Prostate gland (tissue), 2 donors: ENCODE data around the gene BAHD1. TPM values are rescaled to one million over a fixed set of nuclear protein-coding genes. Genes with fewer than 3 reads are reported as not detected.
A peak's percentile ranks its signal among the peaks of the same experiment; 100 is the strongest.

Experiments
- DNase-seq: peaks from one replicate; pipeline ENCODE4 v3.0.0-alpha.2; 2019; ENCODE audit warnings: low spot score
- H3K27ac ChIP-seq, 2 donors: fragments of 200-600 bp; sonication (generic); 2 replicates each; pipeline ENCODE4 v1.5.1; 2017 to 2019
- H3K27me3 ChIP-seq: fragments of 200-600 bp; sonication (generic); replicated peaks from 2 replicates; pipeline ENCODE4 v1.5.1; 2019; ENCODE audit not compliant: insufficient read depth
- H3K36me3 ChIP-seq, 2 donors: fragments of 200-600 bp; sonication (generic); 1 replicate in 1 of 2; 2 replicates in 1 of 2; pipeline versions ENCODE4 v1.5.1 to v1.8.1; 2017 to 2019
- H3K4me1 ChIP-seq: fragments of 200-600 bp; sonication (generic); replicated peaks from 2 replicates; pipeline ENCODE4 v1.5.1; 2019
- H3K4me3 ChIP-seq, 2 donors: fragments of 200-600 bp; sonication (generic); 2 replicates each; pipeline ENCODE4 v1.5.1; 2017 to 2019
- H3K9me3 ChIP-seq: fragments of 200-600 bp; sonication (generic); 2 replicates; pipeline ENCODE4 v1.5.1; 2017
- CTCF ChIP-seq, 4 experiments: fragments of 200-600 bp in 2 of 4; fragments of 450-650 bp in 2 of 4; sonication (generic) in 2 of 4; IDR thresholded peaks; 1 replicate in 3 of 4; 2 replicates in 1 of 4; pipeline ENCODE4 v1.5.1; 2016 to 2019; ENCODE audit warnings: antibody characterized with exemption in 4 of 4, mild to moderate bottlenecking in 2 of 4, moderate library complexity in 2 of 4
- POLR2A ChIP-seq: fragments of 450-650 bp; IDR thresholded peaks from one replicate; pipeline ENCODE4 v1.6.1; 2016; ENCODE audit warnings: antibody characterized with exemption, mild to moderate bottlenecking
- POLR2AphosphoS5 ChIP-seq: sonication (generic); formaldehyde crosslinking; IDR thresholded peaks from one replicate; pipeline ENCODE4 v1.6.1; 2017; ENCODE audit warnings: antibody characterized with exemption
- WGBS: methylation state at CpG from one replicate; pipeline ENCODE4 v1.1.5; 2018; 5-methylcytosine and 5-hydroxymethylcytosine counted together
- intact Hi-C: fragments of 100-400 bp; cut with DNase I; formaldehyde crosslinking; loops from one replicate; pipeline ENCODE4 v1.14.2; 2022
- total RNA-seq, 2 donors: library from RNA; depleted of rRNA; stranded (reverse); fragments of >200 nt; gene quantifications; one replicate each; pipeline ENCODE4 v1.1.0, GENCODE V29; 2016

Gene BAHD1
- total RNA-seq, 2 donors from 2014 or later: 17.0 to 39.4 TPM

DNA sequence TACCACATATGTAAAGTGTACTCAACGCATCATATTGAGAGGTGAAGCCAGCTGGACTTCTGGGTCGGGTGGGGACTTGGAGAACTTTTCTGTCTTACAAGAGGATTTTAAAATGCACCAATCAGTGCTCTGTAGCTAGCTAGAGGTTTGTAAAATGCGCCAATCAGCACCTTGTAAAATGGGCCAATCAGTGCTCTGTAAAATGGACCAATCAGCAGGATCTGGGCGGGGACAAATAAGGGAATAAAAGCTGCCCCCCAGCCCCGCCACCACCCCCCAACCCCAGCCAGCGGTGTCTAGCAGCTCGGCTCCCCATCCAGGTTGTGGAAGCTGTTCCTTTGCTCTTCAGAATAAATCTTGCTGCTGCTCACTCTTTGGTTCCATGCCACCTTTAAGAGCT is 41.4 kb upstream of the BAHD1 start:
- no peak for DNase-seq
- intact Hi-C loops: no loop called here
- 86% methylated on average over 7 of the region's 7 CpGs for WGBS

GRCh38 chr15:40405501-40406381 is 35.0 kb upstream of the BAHD1 start, which contains the start of gene IVD:
TSS of gene IVD (plus strand) at chr15:40405795. CDS start at chr15:40405828, 33 bp downstream.
- DNase-seq: peak; percentile 95
- TF ChIP-seq CTCF (IDR thresholded peaks at IDR 0.05) (peak in 1 of 4 experiments; percentile 5), POLR2AphosphoS5 (peak; percentile 94), POLR2A (no peak)

More for the DNA sequence above, 41.4 kb upstream of the BAHD1 start:
- Histone ChIP-seq H3K27ac (no peak overlapping the region), H3K27me3 (no peaks in the 10 kb centered on the region), H3K4me3 (no peak overlapping the region), H3K9me3 (no peaks in the 10 kb centered on the region), H3K4me1 (no peaks in the 10 kb centered on the region), H3K36me3 (no peaks in the 10 kb centered on the region)
- TF ChIP-seq POLR2A (no peak), CTCF (IDR thresholded peaks at IDR 0.05) (no peak)

DNA sequence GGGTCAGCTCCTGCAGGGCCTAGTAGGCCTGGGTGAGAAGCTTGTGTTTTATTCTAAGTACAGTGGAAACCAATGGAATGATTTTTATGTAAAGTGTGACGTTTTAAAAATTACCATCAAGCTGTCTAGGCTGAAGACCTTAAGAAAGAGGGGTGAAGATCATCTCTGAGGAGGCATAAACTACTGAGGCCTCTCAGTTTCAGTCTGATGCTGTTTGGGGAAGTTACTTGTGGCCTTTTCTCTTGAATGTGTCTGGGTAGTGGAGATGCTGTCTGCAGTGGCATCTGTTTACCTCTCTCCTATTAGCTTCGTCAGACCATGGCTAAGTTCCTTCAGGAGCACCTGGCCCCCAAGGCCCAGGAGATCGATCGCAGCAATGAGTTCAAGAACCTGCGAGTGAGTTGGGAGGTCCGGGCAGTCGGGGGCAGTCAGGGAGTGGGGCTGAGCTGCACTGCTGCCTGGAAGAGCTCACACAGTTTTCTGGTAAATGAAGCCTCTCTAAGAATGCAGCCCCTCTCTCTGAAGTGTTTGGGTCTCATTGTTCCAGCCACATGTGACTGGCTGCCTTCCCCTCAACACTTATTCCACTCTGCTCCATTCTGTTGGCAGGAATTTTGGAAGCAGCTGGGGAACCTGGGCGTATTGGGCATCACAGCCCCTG is 33.3 kb upstream of the BAHD1 start:
- Histone ChIP-seq H3K27ac (peak overlapping the region in 1 of 2 donors; percentile 20), H3K4me3 (peak overlapping the region in 1 of 2 donors; percentile 2), H3K4me1 (peaks cover 4% of the 10 kb centered on the region), H3K27me3 (no peaks in the 10 kb centered on the region), H3K9me3 (no peaks in the 10 kb centered on the region), H3K36me3 (peaks cover 0 to 11% of the 10 kb centered on the region in 2 donors)
- no peak for DNase-seq
- 83% methylated on average over 8 of the region's 8 CpGs for WGBS
- TF ChIP-seq CTCF (IDR thresholded peaks at IDR 0.05) (no peak), POLR2A (no peak), POLR2AphosphoS5 (no peak)
- intact Hi-C loops: loop anchor here (5.0 kb wide), 1 partner anchor 65 kb away; the partner anchor contains the start of gene CCDC9B

More at GRCh38 chr15:40405501-40406381, 35.0 kb upstream of the BAHD1 start, which contains the start of gene IVD:
- Histone ChIP-seq H3K27ac (peak within 1 kb of the TSS; percentile 63 to 84), H3K9me3 (no peaks in the 10 kb centered on the region), H3K4me3 (peak within 1 kb of the TSS; percentile 57 to 80), H3K4me1 (peaks cover 4% of the 10 kb centered on the region), H3K36me3 (peaks cover 0 to 5% of the 10 kb centered on the region in 2 donors), H3K27me3 (no peaks in the 10 kb centered on the region)
- WGBS: under 1% methylated on average over 51 of the region's 54 CpGs
- intact Hi-C loops: loop anchor here (5.0 kb wide), 1 partner anchor 63 kb away; the partner anchor contains the start of gene CCDC9B

DNA sequence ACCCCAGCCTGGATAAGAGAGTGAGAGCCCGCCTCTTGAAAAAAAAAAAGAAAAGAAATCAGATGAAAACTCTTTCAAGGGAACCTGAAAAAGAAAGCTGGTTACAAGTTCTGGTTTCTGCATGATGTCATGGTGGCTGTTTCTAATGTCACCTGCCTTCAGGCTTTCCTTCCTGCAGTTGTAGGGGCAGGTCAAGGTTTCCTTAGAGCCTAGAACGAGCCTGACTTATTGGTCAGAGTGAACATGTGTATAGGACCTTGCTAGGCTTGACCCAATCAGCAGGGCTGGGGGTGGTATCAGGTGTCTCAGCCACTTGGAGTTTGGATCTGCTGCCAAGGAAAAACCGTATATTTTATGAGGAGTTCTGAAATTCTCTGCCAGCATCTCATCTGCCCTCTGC is 31.4 kb upstream of the BAHD1 start:
- intact Hi-C loops: loop anchor here (5.0 kb wide), 1 partner anchor 67 kb away; the partner anchor contains the start of gene CCDC9B

More for the DNA sequence above, 31.4 kb upstream of the BAHD1 start:
- Histone ChIP-seq H3K4me3 (no peak overlapping the region), H3K27me3 (no peaks in the 10 kb centered on the region), H3K36me3 (peaks cover 0 to 22% of the 10 kb centered on the region in 2 donors), H3K27ac (peak overlapping the region in 1 of 2 donors; percentile 5), H3K9me3 (no peaks in the 10 kb centered on the region), H3K4me1 (peaks cover 4% of the 10 kb centered on the region)
- peak; percentile 15 for DNase-seq
- WGBS: 63% methylated on average over 3 of the region's 3 CpGs
- TF ChIP-seq POLR2AphosphoS5: peak; percentile 38
- peak in 1 of 4 experiments; percentile 34 for TF ChIP-seq CTCF (IDR thresholded peaks at IDR 0.05)
- TF ChIP-seq POLR2A: no peak
